ENCODE results near the gene SEMA3C.

DNA sequence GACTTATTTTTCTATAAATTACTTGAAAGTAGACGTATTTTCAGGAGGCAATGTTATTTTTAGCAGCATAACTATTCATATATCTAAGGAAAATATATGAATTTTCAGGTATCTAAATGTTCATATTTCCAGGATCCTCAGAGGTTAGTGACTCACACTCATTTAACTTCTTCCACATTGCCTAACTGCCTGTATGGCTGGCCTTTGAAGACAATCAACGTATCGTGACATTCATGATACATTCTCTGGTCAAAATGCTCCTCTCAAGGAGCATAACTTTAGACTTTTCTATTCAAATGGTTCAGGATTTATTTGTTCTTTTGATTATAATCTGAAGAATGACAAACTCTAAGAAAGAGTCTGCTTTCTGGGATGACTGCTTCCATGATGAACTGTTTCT is 89.3 kb downstream of the SEMA3C start:
- no peak for TF ChIP-seq EZH2 (IDR thresholded peaks at IDR 0.05; ENCODE audit: borderline replicate concordance, low read depth, low read length, poor library complexity, severe bottlenecking)
- TF ChIP-seq, protein P1, sequence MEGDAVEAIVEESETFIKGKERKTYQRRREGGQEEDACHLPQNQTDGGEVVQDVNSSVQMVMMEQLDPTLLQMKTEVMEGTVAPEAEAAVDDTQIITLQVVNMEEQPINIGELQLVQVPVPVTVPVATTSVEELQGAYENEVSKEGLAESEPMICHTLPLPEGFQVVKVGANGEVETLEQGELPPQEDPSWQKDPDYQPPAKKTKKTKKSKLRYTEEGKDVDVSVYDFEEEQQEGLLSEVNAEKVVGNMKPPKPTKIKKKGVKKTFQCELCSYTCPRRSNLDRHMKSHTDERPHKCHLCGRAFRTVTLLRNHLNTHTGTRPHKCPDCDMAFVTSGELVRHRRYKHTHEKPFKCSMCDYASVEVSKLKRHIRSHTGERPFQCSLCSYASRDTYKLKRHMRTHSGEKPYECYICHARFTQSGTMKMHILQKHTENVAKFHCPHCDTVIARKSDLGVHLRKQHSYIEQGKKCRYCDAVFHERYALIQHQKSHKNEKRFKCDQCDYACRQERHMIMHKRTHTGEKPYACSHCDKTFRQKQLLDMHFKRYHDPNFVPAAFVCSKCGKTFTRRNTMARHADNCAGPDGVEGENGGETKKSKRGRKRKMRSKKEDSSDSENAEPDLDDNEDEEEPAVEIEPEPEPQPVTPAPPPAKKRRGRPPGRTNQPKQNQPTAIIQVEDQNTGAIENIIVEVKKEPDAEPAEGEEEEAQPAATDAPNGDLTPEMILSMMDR (conservative IDR thresholded peaks at IDR 0.05; ENCODE audit: low read depth, low read length), result no peak

Measured in A673 (cell line).